CD4-positive, alpha-beta T cell treated with Interleukin-17A for 1 hour (primary cell): ENCODE measurements around the gene EMP3.
"Not testable (repeated sequence)": the region's sequence is repeated elsewhere in the genome, so short reads cannot be mapped to it uniquely, and the experiment has no call there.

Experiments used
- DNase-seq: peaks from one replicate; pipeline ENCODE4 v3.0.0-alpha.2; 2020

EMP3 gene

DNA sequence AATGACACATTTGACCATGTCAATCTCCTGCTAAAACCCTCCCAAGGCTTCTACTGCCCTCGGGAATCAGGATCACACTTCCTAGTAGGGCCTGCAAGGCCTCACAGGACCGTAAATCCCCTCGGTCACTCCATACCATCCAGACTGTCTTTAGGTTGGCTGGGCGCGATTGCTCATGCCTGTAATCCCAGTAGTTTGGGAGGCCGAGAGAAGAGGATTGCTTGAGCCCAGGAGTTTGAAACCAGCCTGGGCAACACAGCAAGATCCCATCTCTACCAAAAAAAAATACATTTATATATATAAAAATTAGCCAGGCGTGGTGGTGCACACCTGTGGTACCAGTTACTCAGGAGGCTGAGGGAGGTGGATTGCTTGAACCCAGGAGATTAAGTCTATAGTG is 23.4 kb downstream of the EMP3 start:
- no peak for DNase-seq

DNA sequence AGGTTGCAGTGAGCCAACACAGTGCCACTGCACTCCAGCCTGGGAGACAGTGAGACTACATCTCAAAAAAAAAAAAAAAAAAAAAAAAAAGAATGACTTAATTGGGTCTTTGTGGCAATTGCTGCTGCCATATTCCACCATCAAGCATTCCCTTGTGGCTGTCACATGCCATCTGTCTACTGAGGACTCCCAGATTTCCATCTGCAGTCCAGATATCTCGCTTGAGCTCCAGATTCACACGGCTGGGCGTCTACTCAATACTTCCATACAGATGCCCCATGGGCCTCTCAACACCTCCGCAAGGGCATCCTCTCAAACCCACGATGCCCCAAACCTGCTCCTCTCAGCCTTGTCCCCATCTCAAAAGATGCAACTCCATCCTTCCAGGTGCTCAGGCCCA is 25.5 kb downstream of the EMP3 start:
- DNase-seq = no peak

DNA sequence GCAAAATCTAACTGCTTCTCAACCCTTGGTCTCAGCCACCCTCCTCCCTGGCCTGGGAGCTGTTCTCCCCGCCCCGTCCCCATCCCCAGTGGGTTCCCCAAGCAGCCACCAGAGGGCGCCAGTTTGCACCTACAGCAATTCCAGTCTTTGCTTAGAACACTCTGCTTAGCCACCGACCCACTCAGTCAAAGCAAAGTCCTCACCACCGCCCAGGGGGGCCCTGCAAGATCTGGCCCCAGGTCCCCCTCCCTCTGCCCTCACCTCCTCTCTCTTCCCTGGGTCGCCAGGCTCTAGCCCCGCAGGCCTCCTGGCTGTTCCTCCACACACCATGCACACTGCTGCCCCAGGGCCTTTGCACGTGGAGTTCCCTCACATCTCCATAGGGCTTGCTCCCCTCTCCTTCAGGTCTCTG is 26.0 kb downstream of the EMP3 start:
- peak; percentile 82 for DNase-seq

DNA sequence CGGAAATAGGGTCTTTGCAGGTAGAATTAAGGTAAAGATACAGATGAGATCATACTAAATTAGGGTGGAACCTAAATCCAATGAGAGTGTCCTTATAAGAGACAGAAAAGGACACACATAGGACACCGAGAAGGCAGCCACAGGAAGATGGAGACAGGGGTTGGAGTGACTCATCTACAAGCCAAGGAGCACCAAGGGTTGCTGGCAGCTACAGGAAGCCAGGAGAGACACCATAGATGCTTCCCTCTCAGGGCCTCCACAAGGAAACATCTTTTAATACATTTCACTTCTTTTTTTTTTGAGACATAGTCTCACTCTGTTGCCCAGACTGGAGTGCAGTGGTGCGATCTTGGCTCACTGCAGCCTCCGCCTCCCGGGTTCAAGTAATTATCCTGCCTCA is 28.3 kb downstream of the EMP3 start:
- no peak for DNase-seq

DNA sequence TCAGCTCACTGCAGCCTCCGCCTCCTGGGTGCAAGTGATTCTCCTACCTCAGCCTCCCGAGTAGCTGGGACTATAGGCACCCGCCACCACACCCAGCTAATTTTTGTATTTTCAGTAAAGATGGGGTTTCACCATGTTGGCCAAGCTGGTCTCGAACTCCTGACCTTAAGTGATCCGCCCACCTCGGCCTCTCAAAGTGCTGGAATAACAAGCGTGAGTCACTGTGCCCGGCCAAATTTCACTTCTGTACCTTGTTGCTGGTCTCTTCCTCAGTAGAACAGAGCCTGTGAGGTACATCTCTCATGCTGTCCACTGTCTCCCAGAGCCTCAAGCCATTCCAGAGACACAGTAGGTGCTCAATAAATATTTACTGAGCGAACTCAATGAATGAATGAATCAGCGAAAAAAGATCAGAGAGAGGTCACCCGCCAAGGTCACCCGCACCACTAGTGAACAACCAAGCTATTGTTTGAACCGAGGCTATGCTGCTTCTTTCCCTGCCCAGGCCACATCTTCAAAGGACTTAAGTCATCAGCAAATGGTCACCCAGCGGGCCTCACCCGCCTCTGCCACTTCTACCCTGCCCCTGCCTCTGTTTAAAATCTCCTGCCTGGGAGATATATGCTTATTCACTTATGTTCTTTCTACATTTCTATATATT is 29.1 kb downstream of the EMP3 start:
- DNase-seq = no peak

DNA sequence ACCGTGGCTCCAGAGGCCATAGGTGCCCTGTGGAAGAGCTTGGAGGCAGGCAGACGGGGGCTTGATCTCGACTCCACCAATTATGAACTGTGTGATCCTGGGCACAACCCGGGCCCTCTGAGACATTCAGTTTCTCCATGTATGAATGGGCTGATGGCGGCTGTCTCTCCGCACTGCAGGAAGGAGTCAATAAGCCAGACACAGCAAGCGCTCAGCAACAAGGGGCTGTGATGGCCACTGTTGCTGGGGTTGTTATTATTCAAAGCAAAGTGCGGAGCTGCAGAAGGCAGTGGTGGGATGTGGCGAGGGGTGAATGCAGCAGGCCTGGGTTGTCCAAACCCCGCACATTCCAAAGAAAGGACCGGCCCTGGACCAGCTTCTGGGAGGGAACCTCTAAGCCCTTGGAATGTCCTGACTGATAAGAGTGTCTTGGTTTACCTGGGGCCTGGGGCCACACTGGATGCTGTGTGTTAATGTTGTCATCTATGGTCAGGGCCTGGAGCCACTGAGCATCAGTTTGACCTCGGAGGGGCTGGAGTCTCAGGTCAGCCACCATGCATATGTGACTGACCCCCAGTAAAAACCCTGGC is 30.1 kb downstream of the EMP3 start:
- DNase-seq = no peak

DNA sequence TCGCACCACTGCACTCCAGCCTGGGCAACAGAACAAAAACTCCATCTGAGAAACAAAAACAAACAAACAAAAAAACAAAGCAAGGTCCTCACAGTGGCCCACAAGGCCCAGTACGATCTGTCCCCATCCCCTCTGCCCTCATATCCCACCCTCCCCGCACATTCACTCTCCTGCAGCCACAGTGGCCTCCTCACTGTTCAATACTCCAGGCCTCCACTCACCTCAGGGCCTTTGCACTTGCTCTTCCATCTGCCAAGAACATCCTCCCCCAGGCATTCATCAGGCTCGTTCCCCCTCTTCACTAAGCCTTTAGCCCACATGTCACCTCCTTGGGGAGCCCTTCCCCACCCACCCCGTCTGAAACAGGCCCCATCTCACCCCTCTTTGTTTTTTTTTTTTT is 33.8 kb downstream of the EMP3 start:
- DNase-seq = no peak

DNA sequence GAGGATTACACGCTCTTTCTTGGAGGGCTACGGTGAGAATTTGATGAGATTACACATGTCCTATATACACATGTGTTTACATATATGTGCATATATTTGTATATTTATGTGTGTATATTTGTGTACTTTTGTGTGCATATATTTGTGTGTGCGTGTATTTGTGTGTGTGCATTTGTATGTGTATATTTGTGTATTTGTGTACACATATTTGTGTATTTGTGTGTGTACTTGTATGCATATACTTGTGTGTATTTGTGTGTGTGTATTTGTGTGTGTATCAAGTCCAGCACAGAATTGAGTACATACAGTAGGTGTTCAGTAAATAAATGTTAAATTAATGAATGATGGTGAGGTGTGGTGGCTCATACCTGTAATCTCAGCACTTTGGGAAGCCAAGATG is 36.6 kb downstream of the EMP3 start:
- DNase-seq = no peak

DNA sequence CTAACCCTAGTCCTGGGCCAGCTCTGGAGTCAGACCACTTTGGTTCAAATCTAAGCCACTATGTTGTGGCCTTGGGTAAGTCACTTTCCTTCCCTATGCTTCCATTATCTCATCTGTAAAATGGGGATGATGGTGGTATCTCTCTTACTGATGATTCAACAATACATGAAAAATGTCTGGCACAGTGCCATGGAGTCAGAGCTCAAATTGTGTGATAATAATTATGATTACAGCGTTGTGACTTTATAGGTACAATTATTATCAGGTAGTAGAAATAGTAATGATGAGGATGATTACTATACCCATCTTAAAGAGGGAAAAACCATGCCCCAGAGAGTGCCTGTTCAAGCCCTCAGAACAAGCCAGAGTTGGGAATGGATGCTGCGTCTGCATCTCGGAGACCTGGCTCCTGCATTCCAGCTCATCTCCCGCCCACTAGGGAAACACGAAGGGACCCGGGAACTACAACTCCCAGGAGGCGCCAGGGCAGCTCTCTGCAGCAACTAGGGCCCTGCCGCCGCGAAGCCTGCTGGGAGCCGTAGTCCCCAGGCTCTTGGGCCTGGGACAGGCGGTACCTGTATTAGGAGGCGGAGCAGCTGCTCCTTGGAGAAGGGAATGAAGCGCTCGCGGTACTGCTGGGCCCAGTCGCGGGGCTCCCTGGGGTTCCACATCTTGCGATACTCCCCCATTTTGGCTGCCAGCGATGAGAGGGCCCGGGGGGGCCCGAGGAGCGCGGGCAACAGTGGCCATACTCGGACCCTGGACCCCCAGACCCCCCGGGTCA is 37.6 kb downstream of the EMP3 start:
- peak; percentile 91 for DNase-seq

DNA sequence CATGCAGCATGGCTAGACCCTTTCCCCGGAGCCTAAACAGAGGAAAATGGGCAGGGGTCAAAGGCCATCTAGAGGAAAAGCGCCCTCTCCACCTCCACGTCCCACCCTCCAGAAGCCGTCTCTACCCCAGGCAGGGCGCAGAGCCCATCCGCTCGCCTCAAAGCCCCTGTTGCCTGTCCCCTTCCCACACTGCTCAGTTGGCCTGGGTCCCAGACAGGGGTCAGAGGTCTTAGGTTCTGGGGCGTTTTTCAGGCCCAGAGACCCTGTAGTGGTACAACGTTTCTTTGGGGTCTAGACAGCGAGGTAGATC is 38.1 kb downstream of the EMP3 start:
- no peak for DNase-seq

DNA sequence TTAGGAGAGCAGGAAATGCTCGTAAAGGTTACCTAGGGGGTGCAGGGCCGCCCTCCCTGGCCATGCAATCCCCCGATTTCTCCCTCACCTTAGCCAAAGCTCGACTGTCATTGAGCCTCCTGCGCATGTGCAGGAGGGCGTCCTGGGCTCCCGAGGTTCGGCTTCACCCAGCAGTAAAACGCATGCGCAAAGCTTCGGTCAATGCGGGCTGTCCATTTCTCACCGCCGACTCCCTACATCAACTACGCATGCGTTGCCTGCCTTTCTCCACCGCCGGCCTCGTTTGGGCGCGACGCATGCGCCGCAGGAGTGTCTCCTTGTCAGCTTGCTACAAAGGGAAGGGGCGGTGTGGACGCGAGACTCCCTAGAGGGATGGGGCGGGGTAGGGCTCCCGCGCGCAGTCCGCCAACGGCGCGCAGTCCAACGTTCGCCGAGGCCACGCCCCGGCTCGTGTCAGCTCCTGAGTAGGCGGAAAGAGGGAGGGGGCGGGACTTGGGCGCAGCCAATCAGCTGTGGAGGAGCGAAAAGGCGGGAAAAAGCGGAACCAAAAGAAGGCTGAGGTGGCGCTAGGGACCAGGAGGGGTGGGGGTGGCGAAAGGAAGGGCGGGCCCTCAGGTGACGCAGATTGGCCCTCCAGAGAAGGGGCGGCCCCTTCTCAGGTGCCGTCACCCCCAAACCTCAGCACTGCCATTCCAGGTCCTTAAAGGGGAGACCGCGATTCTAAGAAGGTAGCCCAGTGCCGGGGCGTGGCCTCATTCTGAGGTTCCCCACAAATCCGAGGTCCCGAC is 38.7 kb downstream of the EMP3 start, which contains the start of the genes SYNGR4 and TMEM143:
Gene SYNGR4 (plus strand): TSS at position 558 of the 788 bp plus-strand sequence. CDS start 1,476 bp downstream, outside the sequence.
Gene TMEM143 (minus strand): TSS at position 131 of the 788 bp plus-strand sequence. CDS start 20 bp downstream, at position 111.
- peak; percentile 99 for DNase-seq

DNA sequence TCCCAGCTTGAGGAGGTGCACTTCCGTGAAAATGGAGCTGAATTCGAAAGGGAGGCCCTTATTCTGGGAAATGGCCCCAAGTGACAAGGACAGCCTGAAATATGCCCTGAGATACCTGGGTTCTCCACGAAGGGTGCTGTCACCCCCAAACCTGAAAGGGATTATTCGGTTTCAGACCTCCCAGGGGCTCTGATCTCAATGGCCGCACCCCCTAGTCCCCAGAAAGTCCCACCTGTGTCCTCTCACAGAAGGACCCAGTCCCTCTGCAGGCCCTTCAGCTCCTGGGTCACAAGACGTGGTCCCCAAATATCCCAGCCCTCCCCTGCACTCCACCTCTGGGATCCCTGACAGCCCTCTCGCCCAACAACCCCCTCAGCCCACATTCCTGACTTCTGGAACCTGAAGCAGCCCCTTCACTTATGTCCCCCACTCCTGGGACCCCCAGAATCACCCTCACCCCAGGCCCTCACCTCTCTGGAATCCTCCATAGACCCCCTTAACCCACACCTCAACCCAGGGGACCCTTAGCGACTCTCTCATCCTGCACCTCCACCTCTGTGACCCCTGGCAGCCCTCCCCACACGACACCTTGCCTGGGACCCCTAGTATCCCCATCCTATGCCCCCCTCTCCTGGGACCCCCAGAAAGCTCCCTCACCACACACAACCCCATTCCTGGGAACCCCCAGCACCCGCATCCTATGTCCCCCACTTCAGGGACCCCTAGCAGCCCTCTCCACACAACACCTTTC is 39.4 kb downstream of the EMP3 start:
- no peak for DNase-seq

DNA sequence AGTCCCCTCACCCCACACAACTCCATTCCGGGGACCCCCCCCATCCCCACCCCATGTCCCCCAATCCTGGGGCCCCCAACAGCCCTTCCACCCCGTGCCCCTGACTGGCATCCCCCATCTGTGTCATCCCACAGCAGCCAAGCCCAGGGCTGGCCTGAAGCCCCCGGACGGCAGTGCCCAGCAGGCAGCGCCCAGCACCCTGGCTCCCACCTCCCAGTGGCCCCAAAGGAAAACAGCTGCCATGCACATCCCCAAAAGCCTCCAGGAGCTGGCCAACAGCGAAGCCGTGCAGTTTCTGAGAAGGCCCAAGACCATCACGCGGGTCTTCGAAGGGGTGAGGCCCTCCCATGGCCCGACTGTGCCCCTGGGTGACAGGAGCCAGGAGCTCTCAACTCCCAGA is 40.2 kb downstream of the EMP3 start:
- no peak for DNase-seq

DNA sequence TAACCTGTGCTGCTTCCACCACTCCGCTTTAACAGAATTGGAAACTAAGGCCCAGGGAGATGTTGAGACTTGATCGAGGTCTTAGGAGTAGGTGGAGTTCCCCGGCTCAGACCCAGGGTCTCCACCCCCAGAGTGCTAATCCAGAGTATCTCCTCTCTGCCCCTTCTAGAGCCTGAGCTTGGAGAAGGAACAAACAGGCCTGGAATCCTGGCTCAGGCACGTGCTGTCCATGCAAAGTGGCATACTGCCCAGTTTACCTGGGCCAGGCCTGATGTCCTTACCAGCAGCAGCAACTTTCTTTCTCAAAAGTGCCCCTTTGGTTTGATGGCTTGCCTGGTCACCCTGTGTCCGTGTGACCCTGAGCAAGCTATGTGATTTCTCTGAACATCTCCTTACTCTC is 42.5 kb downstream of the EMP3 start:
- no peak for DNase-seq

DNA sequence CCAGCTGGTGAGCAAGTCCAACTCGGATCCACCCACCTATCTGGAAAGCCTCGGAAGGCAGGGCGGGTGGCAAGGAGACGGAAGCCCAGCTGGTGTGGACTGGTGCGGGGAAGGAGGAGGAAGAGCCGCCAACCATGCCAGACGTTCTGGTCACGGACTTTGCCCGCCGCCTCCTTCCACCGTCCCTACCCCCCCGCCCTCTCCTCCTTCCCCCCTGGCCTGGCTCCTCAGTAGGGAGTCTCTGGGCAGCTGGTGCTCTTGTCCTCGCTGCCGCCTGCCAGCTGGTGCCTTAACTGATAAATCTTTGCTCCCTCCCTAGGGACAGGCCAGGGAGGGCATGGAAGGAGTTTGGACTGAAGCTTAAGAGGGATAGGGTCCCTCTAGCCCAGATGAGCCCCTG is 43.6 kb downstream of the EMP3 start:
- DNase-seq = no peak

DNA sequence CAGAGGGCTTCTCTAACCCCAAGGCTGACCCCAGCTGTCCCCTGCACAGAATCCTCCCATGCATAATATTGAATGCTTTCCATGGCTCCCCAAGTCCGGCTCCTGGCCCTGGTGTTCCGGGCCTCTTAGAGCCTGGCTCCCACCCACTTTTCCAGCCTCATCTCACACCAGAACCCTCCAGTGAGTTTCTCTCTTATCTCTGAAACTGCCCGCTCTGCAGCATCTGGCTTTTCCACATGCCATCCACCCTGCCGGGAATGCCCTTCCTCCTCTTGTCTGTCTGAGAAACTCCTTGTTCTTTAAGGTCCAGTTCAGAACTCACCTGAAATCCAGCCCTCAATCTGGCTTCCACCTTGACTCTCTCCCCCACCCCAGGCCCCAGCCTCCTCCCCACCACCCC is 45.6 kb downstream of the EMP3 start:
- no peak for DNase-seq

DNA sequence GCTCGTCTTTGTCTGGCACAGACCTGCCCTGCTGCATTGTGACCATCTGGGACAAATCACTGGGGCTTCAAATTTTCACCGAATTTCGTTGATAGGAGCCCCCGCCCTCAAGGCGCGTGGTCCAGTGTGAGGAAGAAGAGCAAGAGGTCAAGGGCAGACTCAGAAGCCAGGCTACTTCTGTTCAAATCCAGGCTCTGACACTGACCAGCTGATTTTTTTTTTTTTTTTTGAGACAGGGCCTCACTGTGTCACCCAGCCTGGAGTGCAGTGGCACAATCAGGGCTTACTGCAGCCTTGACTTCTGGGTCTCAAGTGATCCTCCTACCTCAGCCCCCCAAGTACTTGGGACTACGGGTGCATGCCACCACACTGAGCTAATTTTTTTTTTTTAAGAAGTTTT is 46.0 kb downstream of the EMP3 start:
- DNase-seq = no peak

DNA sequence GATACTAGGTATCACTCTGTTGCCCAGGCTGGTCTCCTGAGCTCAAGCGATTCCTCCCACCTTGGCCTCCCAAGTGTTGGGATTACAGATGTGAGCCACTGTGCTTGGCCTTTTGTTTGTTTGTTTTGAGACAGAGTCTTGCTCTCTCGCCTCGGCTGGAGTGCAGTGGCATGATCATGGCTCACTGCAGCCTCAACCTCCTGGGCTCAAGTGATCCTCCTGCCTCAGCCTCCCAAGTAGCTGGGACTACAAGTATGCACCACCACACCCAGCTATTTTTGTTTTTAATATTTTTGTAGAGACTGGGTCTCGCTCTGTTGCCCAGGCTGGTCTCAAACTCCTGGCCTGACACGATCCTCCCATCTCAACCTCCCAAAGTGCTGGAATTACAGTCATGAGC is 46.4 kb downstream of the EMP3 start:
- not testable (repeated sequence) for DNase-seq

DNA sequence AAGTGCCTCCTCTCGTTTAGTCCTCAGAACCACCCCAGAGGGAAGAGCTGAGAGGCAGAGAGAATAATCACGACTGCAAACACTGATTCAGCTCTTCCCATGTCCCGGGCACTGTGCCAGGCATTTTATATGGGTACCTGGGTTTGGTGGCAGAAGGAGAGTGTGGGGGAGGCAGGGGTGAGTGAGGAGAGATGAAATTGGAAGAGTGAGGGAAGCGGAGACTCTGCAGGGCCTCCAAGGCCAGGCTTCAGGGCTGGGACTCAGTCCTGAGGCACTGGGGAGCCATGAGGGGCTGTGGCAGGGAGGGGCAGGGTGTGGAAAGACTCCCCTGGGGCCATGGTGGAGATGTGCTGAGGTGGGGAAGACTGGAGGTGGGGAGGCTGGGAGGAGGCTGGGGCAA is 47.6 kb downstream of the EMP3 start:
- DNase-seq = no peak

DNA sequence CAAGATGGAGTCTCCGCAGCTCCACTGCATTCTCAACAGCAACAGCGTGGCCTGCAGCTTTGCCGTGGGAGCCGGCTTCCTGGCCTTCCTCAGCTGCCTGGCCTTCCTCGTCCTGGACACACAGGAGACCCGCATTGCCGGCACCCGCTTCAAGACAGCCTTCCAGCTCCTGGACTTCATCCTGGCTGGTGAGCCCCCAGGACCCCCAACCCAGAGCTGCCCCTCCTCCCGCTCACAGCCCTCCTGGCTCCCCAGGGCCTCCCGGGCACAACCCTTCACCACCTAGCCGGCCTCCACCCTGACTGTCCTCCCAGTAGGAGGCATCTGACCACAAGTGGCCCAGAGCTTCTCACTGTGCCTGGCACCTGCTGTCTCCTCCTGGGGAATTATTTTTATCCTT is 48.2 kb downstream of the EMP3 start:
- no peak for DNase-seq

DNA sequence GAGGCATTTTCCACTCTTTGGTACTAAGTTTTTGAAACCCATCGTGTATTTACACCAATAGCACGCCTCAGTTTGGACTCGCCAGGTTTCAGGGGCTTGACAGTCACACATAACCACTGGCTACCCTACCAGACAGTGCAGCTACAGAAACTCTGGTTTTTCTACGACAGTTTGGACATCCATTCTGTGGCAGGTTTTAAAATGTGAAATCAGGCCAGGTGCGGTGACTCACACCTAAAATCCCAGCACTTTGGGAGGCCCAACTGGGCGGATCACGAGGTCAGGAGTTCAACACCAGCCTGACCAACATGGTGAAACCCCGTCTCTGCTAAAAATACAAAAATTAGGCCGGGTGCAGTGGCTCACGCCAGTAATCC is 52.8 kb downstream of the EMP3 start:
- no peak for DNase-seq

DNA sequence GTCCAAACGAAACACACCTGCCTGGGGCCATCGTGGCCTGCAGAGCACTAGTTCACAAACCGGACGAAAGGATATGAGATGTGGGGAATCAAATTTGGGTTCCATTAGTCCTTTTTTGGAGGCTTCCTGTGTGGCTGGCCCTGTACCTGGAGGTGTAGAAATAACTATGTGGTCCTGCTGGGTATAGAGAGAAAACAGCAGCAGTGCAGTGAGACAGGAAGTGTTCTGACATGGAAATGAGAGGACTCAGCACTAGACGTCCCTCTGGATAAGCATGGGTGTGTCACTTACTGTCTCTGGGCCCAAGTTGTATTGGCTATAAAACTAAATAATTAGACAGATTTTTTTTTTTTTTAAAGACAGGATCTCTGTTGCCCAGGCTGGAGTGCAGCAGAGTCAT is 53.7 kb downstream of the EMP3 start:
- DNase-seq = no peak
